SK-N-MC (cell line): ENCODE measurements around the gene CLCN6.

ENCODE experiments used
- EZH2 ChIP-seq: fragments of 200-600 bp; sonication (generic); IDR thresholded peaks from one replicate; pipeline ENCODE4 v1.6.1; 2017; ENCODE audit warnings: antibody characterized with exemption
- POLR2AphosphoS5 ChIP-seq: IDR thresholded peaks from 2 replicates; pipeline ENCODE4 v1.6.1; 2012; ENCODE audit warnings: mild to moderate bottlenecking, low read depth, low read length, borderline replicate concordance

DNA sequence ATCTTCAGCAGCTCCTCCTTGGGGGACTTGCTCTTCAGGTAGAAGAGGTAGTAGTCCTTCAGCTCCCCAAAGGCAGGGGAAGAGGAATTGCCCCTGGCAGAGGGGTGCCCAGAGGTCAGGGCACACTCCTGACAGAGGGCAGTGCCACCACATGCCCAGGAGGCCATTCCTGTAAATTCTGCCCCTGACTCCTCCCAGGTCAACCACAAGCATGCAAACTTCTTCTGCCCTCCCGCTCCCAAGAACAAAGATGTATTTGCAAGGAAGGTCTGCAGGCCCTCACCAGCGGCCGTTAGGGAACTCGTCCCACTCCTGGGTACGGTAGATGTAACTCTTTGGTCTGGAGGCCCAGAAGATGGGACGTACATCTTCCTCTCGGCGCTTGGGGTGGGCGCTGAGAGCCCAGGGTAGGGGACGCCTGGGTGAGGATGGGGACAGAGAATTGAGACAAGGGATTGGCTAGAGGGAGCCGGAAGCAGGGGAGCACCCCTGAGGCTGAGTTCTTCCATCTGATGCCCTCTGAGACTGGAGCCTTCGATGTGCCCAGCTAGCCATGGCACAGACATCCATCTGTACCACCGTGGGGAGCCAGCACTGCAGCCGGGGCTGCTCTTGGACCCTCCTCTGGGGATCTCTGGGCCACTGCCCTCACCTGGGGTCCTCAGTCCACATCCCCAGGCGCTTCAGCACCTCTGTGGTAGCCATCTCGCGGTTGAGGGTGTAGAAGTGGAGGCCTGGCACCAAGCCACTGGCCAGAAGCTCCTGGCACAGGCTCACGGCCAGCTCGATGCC, 11.3 kb upstream of the CLCN6 start:
- TF ChIP-seq EZH2 (no peak), POLR2AphosphoS5 (no peak)
